ENCODE data around the gene KLC1. TPM values are rescaled to one million over a fixed set of nuclear protein-coding genes. Genes with fewer than 3 reads are reported as not detected.

Gene KLC1
- total and polyA plus RNA-seq, 10 of the 15 experiments (the other 5 are each of a cell fraction or from before 2014, with no cell fraction given) = 5.5 to 137 (median 76.1) TPM

DNA sequence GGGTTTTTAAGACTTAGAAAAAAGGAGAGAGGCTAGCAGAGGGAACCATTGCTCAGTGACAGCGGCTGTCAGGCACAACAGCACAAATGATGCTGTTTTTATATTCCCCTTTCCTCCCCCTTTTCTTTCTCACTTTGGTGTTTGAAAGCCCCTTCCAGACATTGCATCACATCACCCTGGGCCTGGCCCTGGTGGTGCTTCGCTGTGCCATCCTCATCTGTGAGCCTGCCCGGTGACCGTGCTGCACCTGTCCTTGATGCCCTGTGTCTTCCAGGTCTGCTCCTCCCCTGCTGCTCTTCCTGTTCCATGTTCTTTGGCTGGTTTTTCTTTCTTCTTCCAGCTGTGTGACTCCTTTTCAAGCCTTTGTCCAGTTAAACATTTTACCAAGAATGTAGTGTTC, 24.8 kb downstream of the KLC1 start:
- Histone ChIP-seq H3K27me3 (replicated peaks in 1 of 2; ENCODE audit: control insufficient read depth in 2 of 2, insufficient read depth in 2 of 2, low read length in 1 of 2) (no peaks in the 10 kb centered on the region), H3K9me3 (replicated peaks; ENCODE audit: control insufficient read depth, insufficient read depth, low read length) (no peaks in the 10 kb centered on the region), H2AFZ (ENCODE audit: control insufficient read depth, low read depth, low read length) (no peak overlapping the region), H3K79me2 (ENCODE audit: control insufficient read depth, insufficient read depth, low read length) (peaks cover 17% of the 10 kb centered on the region), H3K36me3 (ENCODE audit: control insufficient read depth in 2 of 2, insufficient read depth in 2 of 2, low read length in 1 of 2) (peaks cover 8 to 30% of the 10 kb centered on the region in 2 experiments), H3K4me1 (ENCODE audit: control insufficient read depth, insufficient read depth, low read length) (peaks cover 4% of the 10 kb centered on the region), H4K20me1 (ENCODE audit: control insufficient read depth, insufficient read depth) (peaks cover 3% of the 10 kb centered on the region; the same call in 1 of the 2 replicates), H3K4me2 (ENCODE audit: control insufficient read depth, insufficient read depth) (no peak overlapping the region), H3K9ac (ENCODE audit: control insufficient read depth, insufficient read depth, low read length) (no peak overlapping the region), H3K27ac (ENCODE audit: control insufficient read depth, insufficient read depth) (no peak overlapping the region), H3K4me3 (no peak overlapping the region)
- in situ Hi-C loops (cut with MboI) = no loop called here
- POLR2A ChIA-PET = no interaction called here
- CTCF ChIA-PET = no interaction called here
- DNase-seq (ENCODE audit: low read depth, low spot score) = no peak
- TF ChIP-seq NR2F1 (conservative IDR thresholded peaks at IDR 0.05) (no peak), ETV6 (conservative IDR thresholded peaks at IDR 0.05 in 1 of 2, IDR thresholded peaks at IDR 0.05 in 1 of 2; ENCODE audit: borderline replicate concordance in 1 of 2, low read depth in 1 of 2) (no peak), KDM1A (IDR thresholded peaks at IDR 0.05; ENCODE audit: borderline replicate concordance) (no peak), TCF7 (IDR thresholded peaks at IDR 0.05; ENCODE audit: borderline replicate concordance) (no peak), RELA (IDR thresholded peaks at IDR 0.05; ENCODE audit: borderline replicate concordance, partially characterized antibody) (no peak), BCL11A (IDR thresholded peaks at IDR 0.05; ENCODE audit: low read depth, low read length) (no peak), CEBPB (IDR thresholded peaks at IDR 0.05; ENCODE audit: borderline replicate concordance in 1 of 2, low read depth in 2 of 2, low read length in 2 of 2) (no peak), RBBP5 (conservative IDR thresholded peaks at IDR 0.05) (no peak), FOXM1 (IDR thresholded peaks at IDR 0.05; ENCODE audit: low read depth, low read length) (no peak), SMAD5 (IDR thresholded peaks at IDR 0.05; ENCODE audit: low read depth) (no peak)
- TF ChIP-seq, protein P1, sequence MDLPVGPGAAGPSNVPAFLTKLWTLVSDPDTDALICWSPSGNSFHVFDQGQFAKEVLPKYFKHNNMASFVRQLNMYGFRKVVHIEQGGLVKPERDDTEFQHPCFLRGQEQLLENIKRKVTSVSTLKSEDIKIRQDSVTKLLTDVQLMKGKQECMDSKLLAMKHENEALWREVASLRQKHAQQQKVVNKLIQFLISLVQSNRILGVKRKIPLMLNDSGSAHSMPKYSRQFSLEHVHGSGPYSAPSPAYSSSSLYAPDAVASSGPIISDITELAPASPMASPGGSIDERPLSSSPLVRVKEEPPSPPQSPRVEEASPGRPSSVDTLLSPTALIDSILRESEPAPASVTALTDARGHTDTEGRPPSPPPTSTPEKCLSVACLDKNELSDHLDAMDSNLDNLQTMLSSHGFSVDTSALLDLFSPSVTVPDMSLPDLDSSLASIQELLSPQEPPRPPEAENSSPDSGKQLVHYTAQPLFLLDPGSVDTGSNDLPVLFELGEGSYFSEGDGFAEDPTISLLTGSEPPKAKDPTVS (IDR thresholded peaks at IDR 0.05; ENCODE audit: low read depth, low read length) = no peak
- TF ChIP-seq, protein P2, sequence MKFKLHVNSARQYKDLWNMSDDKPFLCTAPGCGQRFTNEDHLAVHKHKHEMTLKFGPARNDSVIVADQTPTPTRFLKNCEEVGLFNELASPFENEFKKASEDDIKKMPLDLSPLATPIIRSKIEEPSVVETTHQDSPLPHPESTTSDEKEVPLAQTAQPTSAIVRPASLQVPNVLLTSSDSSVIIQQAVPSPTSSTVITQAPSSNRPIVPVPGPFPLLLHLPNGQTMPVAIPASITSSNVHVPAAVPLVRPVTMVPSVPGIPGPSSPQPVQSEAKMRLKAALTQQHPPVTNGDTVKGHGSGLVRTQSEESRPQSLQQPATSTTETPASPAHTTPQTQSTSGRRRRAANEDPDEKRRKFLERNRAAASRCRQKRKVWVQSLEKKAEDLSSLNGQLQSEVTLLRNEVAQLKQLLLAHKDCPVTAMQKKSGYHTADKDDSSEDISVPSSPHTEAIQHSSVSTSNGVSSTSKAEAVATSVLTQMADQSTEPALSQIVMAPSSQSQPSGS (IDR thresholded peaks at IDR 0.05; ENCODE audit: low read length) = no peak
- no peak for ATAC-seq
- no peak for FAIRE-seq
- RAD21 ChIA-PET (ENCODE audit: unreplicated experiment) = no interaction called here
- SMC1A ChIA-PET (ENCODE audit: uncharacterized antibody, unreplicated experiment) = no interaction called here
- intact Hi-C loops (cut with micrococcal nuclease; ENCODE audit: unreplicated experiment) = no loop called here
- 100% methylated on average over 4 of the region's 4 CpGs for WGBS (ENCODE audit: insufficient coverage, insufficient replicate concordance, low lambda C conversion rate, missing lambda C conversion rate)
- BruUV-seq (replicated peaks) = no TSS peak

All from GM12878 (cell line).